G401.6 (cell line): ENCODE measurements around the gene IGFBP2.
"Not testable (repeated sequence)": the region's sequence is repeated elsewhere in the genome, so short reads cannot be mapped to it uniquely, and the experiment has no call there.

Experiments
- FAIRE-seq: peaks from 2 replicates; lab custom pipeline; 2012; peaks lifted over from hg19 to GRCh38; lab: Jason Lieb, UNC

Gene IGFBP2, protein sequence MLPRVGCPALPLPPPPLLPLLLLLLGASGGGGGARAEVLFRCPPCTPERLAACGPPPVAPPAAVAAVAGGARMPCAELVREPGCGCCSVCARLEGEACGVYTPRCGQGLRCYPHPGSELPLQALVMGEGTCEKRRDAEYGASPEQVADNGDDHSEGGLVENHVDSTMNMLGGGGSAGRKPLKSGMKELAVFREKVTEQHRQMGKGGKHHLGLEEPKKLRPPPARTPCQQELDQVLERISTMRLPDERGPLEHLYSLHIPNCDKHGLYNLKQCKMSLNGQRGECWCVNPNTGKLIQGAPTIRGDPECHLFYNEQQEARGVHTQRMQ

GRCh38 chr2:216632952-216633615, at the start of gene IGFBP2:
Gene IGFBP2, plus strand, starts transcription at chr2:216633420. Its CDS starts 104 bp downstream, at chr2:216633524.
- no peak for FAIRE-seq

DNA sequence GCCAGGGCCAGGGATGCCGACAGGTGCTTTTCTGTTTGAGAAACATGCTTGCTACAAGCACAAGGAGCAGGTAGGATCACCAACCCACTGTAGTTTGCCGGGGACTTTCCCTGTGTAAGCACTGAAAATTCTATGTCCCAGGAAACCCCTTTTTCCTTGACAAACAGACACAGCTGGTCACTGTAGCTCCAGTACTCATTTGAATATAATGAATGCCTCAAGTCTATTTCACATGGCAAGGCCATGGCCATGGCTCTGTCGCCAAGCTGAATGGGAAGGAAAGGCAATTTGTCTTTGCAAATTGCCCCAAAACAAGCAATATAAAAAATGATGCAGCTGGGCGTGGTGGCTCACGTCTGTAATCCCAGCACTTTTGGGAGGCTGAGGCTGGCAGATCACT, 49.6 kb upstream of the IGFBP2 start:
- FAIRE-seq: no peak

DNA sequence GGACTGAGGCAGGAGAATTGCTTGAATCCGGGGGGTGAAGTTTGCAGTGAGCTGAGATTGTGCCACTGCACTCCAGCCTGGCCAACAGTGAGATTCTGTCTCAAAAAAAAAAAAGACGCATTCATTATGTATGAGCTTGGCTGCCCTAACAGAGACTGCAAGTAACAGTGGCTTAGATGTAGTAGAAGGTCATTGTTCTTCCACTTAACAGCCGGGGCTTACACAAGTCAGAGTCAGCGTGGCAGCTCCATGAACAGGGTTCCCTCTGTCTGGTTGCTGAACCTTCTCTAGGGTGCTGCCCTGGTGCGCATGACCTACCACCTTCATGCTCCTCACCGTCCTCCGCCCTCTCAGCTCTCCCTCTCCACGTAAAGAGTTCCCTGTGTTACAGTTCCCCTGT, 49.1 kb upstream of the IGFBP2 start:
- no peak for FAIRE-seq

- no peak for FAIRE-seq
Measured at GRCh38 chr2:216585441-216585840, 47.8 kb upstream of the IGFBP2 start.

DNA sequence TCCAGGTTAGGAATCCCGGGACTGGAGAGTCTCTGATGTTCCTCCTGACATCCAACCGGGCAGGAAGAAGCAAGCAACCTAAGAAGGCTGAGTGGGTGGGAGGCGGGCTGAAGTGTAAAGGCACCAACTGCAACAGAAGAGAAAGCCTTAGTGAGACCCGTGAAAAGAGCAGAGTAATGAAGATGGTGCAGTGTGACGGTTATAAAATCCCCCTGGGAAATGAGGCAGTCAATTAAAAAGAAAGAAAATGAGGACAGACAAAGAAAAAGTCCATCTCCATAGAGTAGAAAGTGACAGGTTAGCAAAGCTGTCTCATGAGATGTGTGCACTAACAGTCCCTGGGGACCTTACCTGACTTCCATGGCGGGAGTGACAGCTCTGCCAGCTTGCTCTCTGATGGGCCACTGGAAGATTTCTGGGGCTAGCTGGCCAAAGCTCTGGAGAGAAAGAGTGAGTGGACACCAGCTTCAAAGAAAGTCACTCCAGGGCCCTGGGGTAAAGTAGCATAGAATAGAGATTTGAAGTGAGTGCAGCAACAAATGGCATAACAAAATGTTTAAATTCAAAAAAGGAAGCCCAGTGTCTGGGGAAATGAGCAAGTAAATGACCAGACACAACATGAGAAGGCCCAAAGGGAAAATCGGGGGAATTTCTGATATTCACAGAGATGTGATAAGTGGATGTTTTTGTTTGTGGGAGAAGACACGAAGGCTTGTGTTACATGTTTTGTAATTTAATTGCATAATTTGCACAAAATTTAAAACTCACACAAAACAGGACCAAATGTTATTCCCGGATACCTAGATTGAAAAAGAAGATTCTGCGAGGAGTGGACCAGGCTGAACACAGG, 44.1 kb upstream of the IGFBP2 start:
- no peak for FAIRE-seq

GRCh38 chr2:216589791-216590190, 43.4 kb upstream of the IGFBP2 start:
- FAIRE-seq: no peak

DNA sequence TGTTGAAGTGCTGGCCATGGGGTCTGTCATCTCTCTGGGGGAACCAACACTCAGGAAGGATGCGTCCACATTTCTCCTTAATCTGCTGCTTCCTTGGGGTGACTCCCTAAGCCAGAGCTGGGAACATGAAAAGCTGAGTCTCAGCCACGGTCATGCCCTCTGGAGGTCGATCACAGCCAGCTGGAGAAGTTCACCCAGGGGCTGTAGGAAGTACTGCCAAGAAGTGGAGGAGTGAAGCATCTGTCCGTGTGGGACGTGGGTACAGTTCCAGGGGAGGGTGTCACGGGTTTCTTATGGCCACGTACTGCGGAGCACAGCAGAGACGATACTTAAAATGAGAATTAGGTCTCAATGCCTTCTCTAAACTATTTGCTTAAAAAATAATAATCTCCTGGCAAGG, 42.4 kb upstream of the IGFBP2 start:
- no peak for FAIRE-seq

DNA sequence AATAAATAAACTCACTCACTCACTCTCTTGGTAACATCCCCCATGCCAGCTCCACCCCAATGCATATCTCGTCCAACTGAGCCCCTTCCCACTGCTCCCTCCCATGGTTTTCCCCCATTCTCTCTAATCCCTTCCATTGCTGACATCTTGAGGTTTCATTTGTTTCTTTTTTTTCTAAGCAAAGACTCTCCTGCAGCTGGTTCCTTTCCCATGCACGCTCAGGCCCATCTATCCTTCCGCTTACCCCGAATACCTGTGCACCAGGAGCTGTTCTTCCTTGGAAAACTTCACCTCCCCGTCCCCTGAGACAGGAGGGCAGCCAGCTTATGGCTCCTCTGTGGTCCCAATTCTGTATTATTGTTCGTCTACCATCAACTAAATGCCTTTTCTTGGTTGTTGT, 41.7 kb upstream of the IGFBP2 start:
- FAIRE-seq: no peak

GRCh38 chr2:216594081-216594480, 39.1 kb upstream of the IGFBP2 start:
- FAIRE-seq: no peak

DNA sequence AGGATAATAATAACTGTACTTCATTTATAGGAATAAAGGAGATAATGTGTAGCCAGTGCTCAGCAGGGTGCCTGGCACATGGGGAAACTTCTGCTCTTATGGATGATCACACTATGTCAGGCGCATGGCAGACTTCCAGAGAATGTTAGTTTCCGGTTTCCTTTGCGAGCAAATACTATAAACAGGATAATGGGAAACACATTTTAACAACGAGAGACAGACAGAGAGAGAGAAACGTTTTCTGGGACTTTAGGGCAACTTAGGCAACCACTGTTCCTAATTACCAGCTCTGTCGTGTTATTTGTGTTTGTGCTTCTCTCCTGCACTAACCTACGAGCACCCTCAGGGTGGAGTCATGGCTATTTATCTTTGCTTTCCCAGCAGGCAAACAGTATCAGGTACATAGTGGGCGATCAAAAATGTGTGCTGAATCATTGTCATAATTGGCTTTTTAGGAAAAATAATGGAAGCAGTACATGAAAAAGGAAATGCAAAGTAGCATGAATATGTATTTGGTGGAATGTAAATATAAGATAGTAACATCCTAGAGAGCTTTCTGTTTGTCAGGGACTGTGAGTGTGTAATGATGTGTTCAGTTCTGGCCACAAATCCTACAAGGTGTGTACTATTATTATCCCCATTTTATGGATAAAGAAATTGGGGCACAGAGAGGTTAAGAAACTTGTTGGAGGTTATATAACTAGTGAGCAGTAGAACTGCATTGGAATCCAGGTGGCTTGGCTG, 36.8 kb upstream of the IGFBP2 start:
- no peak for FAIRE-seq

DNA sequence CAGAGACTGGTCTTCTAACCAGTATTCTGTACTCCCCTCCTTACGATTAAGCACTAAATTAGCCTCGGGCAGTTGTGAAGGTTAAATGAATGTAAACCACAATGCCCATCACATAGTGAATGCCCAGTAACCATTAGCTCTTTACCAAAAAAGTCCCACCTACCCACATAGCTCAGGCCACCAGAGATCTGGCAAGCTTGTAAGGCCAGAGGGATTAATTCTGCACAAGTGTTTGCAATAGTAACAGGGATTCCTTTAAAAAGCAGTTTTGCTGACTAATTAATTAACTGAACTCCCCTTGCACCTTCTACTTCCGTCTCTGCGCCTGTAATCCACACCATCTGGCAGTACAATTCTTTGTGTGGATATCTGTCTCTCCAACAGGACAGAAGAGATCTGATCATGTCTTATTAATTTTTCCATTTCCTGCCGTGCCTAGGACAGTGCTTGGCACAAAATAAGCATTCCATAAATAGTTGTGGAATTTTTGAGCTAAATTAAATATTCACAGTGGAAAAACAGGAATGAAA, 36.2 kb upstream of the IGFBP2 start:
- FAIRE-seq: no peak

DNA sequence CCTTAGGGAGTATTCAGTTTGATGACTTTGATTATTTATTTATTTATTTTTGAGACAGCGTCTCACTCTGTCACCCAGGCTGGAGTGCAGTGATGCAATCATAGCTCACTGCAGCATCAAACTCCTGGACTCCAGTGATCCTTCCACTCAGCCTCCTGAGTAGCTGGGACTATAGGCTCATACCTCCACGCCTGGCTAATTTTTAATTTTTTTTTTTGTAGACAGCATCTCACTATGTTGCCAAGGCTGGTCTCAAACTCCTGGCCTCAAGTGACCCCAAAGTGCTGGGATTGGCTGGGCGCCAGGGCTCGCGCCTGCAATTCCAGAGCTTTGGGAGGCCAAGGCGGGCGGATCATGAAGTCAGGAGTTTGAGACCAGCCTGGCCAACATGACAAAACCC, 35.4 kb upstream of the IGFBP2 start:
- not testable (repeated sequence) for FAIRE-seq

GRCh38 chr2:216601632-216602409, 31.4 kb upstream of the IGFBP2 start:
- no peak for FAIRE-seq

DNA sequence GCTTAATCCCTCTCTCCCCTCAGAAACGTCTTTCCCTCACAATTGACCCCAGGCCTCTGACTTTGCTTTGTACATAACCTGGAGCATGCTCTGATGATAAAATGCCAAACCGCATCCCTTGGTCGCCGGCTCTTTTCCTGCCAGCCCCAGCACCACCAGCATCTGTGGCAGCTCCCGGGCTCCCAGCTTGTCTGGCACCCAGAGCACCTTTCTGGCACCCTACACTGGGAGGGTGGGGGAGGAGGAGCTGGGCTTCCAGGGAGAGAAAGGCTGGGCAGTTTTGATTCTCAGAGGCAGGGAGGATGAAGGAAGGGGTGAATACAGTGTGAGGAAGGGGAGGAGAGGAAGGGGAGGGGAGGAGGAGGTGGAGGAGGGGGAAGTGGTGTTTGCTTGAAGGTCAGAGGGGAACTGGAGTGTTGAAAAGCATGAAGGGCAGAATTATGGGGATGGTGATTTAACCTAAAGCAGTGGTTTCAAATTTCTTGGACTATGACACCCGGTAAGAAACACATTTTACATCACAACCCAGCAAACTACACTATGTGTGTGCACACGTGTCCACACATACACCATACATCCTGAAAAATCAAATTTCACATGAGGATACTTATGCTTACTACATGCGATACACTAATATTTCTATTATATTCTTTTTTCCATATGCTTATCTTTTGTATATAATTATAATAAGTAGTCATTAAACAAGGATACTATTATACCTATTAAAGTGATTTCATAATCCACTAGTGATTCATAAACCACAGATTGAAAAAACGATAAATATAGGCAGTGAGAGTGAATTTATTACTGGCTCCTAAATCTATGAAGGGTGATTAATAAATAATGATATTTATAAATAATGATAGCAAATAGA, 30.0 kb upstream of the IGFBP2 start:
- FAIRE-seq: no peak

DNA sequence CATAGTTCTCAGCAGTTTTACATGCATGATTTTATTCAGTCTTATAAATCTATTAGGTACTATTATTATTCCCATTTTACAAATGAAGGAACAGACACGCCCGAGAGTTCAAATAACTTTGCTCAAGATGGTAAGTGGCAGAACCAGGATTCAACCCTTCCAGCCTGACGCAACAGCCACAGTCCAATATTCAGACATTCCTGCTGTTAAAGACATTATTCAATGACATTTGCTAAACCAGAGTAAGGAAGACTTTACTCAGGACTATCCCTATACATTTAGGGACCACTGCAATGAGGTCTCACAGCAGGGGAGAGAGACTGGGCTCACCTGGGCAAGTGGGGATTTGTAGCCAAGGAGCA, 29.4 kb upstream of the IGFBP2 start:
- no peak for FAIRE-seq

DNA sequence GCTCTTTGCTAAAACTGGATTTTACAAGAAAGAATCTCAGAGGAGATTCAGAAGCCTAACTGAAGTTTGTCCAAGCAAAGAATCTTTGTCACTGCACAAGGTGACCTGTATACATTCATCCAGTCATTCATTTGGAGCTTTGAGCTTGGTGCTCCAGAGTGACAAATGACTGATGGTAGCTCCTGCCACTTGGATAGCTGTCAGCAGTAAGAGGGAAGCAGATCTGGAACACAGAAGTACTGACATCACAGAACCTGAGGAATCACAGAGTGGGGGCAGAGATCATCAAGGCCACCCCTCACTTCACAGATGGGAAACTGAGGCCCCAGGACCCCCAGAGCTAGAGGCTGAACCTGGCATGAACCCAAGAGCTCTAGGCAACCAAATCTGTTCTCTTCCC, 28.8 kb upstream of the IGFBP2 start:
- no peak for FAIRE-seq

DNA sequence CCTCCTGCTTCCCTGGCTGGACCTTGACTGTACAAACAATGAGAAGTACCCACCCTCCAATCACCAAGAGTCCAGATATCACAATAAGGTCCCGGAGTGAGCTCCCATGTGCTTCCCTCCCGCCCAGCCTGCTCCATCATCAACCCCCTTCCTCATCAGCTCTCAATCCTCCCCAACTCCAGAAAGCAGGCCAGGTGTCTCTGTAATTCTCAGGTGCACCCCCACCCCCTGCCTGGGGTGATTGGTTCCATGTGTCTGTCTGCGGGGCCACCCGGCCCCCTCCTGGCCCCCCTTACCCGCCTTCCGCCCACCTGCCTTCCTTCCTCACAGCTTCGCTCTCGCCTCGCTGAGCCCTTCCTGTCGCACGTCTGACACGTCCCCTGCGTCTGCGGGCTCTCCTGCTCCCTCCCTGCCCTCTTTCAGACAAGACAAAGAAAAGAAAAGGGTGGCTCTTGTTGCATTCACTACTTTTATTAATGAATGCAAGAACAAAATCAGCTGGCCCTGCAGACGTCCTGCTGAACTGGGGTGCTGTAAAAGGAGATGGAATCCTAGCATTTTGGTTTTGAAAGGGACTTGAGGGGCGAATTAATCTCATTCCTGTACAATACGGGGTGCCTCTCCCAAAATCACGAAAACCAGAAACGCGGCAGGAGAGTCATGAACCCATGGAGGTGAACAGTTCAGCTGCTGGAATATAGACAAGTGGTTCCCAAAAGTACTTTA, 26.5 kb upstream of the IGFBP2 start:
- no peak for FAIRE-seq

GRCh38 chr2:216607277-216607560, 26.0 kb upstream of the IGFBP2 start:
- FAIRE-seq: no peak

DNA sequence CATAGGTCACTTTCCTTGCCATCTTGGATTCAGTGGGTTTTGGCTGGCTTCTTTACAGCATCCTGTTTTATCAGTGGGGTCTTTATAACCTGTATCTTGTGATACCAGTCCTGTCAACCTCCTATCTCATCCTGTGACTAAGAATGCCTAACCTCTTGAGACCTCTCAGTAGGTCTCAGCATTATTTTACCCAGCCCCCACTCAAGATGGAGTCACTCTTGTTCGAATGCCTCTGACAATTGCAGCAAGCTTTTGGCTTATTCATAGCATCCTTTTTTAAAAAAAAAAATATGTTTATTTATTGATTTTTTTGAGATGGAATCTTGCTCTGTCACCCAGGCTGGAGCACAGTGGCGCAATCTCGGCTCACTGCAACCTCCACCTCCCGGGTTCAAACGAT, 24.7 kb upstream of the IGFBP2 start:
- FAIRE-seq: no peak
